HL-60/S4 (cell line): ENCODE results near the gene SLC25A4.
"Not testable (repeated sequence)": the region's sequence is repeated elsewhere in the genome, so short reads cannot be mapped to it uniquely, and the experiment has no call there.

Experiments
- in situ Hi-C: fragments of 300-500 bp; cut with MboI; formaldehyde crosslinking; loops from 2 replicates; pipeline ENCODE4 v1.14.3; 2022; ENCODE audit warnings: low sequenced_read_pairs

The SLC25A4 gene

DNA sequence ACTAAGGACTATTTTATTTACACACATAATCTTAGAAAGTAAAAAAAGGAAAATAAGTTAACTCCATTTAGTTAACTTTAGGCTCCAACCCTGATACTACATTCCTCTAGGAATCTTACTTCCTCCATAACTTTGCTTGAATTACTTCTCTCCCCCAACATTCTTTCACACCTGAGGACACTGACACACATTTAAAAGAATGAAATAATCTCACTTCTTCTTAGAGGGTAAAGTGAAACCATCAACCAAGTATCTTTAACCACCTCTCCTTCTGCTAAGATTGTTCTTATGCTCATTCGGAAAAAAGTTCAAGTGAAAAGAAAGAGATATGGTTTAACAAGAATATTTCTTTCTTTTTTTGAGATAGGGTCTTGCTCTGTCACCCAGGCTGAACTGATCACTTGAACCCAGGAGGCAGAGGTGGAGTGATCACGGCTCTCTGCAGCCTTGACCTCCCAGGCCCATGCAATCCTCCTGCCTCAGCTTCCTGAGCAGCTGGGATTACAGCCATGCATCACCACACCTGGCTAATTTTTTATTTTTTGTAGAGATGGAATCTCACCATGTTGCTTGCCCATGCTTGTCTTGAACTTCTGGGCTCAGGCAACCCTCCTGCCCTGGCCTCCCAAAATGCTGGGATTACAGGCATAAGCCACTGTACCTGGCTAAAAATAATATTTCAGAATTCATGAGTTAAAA, 28.5 kb downstream of the SLC25A4 start:
- in situ Hi-C loops: loop anchor here (25.0 kb wide), 1 partner anchor 866 kb away; no protein-coding TSS in a partner anchor

DNA sequence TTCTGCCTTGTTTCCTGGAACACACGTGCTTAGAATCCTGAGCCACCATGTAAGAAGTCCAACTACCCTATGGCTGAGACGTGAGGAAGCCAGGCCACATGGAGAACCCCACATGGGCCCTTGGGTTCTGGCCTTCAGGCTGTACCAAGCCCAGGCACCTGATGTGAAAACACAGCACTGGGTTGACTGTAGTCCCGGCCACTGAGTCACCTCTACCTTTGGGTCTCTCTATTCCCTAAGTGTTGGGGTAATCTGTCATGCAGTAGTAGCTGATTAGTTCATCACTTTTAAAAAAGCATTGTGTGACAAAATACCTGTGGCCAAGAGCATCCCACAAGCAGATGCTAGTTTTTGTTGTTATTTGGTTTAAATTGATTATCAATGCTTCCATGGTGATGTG, 36.4 kb downstream of the SLC25A4 start:
- in situ Hi-C loops: no loop called here

DNA sequence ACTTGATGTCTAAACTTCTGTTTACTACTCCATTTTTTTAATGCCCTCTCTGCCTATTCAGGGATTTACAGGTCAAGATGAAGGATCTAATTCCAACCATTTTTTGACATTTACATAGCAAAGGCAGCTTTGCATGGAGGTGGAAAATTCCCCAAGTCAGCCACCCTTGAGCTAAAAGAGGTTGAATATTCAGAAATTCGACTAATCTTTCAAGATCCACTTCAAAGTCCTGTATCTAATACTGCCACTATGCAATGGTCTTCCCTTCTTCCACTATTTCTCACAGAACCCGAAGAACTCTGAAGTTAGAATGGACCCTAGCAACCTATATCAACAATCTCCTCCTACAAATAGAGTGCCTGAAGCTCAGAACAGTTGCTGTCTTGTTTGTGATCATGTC, 39.2 kb downstream of the SLC25A4 start:
- in situ Hi-C loops: no loop called here

DNA sequence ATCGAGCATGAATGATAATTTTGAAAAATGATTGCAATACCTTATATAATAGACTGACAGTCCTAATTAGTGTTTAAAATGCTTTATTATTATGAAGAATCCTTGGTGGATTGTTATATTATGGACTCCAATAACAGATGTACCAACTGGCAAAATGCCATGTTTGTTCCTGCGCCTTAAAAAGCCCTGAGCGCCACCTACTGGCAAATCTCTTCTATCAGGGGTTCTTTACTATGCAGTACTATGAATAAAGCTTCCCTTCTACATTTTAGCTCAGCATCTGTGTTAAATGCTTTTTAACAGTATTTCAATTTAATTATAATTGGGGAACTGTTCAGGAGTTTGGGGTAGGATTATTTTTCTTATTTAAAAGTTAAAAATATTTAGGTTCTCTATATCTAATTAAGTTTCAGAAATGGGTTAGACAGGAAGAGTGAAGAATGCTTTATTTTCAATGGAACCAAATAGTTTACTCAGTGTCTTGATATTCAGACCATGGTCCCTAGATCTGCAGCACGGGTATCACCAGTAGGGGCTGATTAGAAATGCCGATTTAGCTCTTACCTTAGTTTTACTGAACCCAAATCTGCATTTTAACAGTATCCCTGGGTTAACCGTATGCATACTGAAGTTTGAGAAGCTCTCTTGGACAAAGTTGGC, 40.7 kb downstream of the SLC25A4 start:
- in situ Hi-C loops: no loop called here

DNA sequence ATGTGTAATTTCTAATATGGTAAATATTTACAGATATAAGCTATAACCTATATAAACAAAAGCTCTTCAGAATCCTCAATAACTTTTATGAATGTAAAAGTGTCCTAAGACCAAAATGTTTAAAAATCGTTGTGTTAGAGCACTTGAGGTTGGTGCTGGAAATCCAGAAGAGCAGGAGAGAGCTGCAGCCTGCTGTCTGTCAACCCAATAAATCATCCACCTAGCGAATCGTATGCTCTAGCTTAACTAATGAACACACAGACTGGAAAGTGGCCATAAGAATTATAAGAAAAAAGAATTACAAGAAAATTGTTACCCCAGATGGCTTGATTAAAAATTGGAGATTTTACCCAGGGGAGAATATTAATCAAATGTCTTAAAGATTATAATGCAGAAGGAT, 43.7 kb downstream of the SLC25A4 start:
- in situ Hi-C loops: no loop called here

DNA sequence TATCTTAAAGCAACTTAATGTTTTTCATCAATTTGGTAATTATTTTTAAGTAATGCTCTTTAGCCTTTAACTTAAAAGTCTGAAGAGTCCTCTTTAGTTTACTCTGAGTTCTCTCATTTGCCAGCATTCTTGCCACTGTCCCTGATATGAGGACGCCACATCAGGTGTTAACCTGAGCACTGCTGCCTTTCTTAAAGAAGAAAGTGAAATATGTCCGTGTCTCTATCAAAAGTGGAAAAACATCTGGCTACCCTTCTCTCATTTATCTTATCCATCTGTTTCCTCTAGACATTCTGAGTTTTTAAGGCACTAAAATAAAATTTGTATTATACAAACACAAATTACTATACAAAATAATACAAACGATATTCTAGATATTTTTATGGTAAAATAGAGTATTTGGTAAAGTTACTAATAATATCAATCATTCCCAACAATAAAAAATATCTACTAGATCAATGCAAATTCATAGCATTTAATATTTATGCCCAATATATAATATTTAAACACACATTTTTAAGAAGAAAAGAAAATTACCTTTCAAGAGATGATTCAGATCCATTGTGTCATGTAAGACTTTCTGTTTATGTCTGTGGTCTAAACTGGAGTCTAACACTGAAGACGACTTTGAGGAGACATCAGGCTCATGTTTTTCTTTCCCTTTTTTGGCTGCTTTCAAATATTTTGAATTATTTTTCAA, 46.7 kb downstream of the SLC25A4 start:
- in situ Hi-C loops: no loop called here

DNA sequence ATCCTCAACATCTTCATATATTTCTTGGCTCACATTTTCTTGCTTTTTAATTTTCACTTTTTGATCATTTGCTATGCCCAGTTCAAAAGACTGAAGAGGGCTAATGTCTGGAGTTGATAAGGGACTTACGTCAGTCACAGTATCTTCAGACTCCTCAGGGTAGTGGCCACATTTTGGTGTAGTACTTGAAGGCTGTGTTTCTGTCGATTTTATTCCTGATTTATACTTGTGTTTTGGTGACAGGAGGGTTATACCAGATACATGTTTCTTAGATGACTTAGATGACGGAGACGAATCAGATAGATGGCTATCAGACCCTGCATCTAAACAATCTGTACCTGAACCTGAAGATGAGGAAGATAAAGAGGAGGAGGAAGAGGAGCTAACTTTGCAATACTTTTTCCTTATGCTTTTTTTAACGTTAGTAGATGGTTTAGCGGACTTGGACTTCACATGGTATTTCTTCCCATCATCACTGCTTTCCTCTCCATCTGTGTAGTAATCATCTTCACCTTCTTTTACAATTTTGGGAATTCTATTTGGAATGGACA, 47.3 kb downstream of the SLC25A4 start:
- in situ Hi-C loops: no loop called here

DNA sequence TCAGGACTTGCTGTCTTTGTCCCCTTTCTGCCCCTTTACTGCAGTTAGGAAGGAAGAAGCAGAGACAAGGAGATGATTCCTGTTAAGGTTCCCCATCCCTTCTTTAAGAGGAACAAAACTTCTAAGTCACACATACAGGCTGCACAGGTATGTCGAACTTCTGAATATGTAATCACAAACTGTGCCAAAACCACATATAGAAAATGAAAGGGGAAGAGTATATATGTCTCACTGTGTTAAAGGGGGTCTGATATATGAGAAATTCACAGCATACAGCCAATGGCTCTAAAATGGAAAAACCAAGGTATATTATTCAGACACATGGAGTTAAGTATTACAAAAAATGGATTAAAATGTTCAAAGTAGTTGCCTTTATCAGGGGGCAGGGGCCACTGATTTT, 49.0 kb downstream of the SLC25A4 start:
- in situ Hi-C loops: no loop called here

DNA sequence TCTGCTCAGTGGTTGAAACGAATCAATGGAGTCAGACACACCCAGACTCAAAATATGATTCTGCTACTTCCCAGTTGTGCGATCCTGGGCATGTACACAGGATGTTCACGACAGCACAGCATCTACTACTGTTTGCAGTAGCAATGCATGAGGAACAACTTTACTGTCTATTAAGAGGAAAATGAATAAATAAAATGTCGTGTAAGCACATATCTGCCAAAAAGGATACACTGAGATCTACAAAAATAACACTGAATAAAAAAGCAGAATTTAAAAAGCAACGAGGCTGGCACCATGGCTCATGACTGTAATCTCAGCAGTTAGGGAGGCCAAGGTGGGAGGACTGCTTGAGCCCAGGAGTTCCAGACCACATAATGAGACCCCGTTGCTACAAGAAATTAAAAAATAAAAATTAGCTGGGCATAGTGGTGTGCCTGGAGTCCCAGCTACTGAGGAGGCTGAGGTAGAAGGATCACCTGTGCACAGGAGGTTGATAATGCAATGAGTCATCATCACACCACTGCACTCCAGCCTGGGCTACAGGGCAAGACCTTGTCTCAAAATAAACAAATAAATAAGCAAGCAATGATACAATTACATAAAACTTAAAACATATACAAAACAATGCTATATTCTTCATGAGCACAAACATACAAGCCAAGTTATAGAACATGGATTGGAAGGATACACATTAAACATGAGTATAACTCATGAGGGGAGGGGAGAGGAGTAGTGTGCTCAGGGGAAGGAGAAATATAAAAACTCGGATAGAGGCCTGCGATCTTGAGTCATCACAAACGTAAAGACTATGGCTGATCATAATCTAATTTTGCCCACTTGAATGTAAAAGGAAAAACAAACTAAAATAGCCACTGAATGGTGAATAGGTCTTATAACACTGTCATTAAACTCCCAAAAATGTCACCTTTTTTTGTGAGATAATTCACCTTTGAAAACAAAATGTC, 52.1 kb downstream of the SLC25A4 start:
- in situ Hi-C loops: no loop called here

DNA sequence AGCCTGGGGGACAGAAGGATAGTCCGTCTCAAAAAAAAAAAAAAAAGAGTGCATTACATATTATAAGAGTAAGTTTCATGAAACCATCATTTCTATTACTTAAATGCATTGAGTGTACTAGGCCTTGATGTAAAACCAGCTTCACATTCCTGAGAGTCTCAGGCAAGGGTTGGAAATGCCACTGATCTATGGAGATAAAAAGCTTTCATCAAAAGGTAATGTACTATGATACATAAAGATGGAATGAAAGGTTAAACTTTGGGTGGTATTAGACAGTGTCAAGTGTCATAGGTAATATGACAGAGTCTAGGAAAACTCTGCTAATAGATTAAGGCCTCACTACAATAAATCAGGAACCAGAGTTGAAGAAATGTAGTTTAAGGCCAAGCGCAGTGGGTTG, 53.4 kb downstream of the SLC25A4 start:
- in situ Hi-C loops: no loop called here

DNA sequence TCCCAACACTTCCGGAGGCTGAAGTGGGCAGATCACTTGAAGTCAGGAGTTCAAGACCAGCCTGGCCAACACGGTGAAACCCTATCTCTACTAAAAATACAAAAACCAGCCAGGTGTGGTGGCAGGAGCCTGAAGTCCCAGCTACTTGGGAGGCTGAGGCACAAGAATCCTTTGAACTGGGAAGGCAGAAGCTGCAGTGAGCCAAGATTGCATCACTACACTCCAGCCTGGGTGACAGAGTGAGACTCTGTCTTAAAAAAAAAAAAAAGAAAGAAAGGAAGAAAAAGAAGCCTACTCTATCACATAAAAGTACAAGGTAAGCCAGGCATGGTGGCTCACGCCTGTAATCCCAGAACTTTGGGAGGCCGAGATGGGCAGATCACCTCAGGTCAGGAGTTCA, 55.1 kb downstream of the SLC25A4 start:
- in situ Hi-C loops: not testable (repeated sequence)
